LNCaP clone FGC (cell line): Measurements from ENCODE around the gene SDR42E1.
A peak's percentile ranks its signal among the peaks of the same experiment; 100 is the strongest.

ENCODE experiments used
- DNase-seq: peaks from one replicate; pipeline ENCODE4 v3.0.0-alpha.2; 2011; ENCODE audit warnings: low read depth
- H3K4me3 ChIP-seq: 2 replicates; pipeline ENCODE4 v1.5.1; 2011; ENCODE audit warnings: mild to moderate bottlenecking, low read depth, low read length, control low read depth
- TF ChIP-seq, protein P1 (sequence below): IDR thresholded peaks from 2 replicates; pipeline ENCODE4 v1.5.1; 2012; ENCODE audit warnings: mild to moderate bottlenecking; ENCODE audit not compliant: control insufficient read depth, insufficient read depth; ENCODE audit errors: extremely low read depth

SDR42E1 gene

DNA sequence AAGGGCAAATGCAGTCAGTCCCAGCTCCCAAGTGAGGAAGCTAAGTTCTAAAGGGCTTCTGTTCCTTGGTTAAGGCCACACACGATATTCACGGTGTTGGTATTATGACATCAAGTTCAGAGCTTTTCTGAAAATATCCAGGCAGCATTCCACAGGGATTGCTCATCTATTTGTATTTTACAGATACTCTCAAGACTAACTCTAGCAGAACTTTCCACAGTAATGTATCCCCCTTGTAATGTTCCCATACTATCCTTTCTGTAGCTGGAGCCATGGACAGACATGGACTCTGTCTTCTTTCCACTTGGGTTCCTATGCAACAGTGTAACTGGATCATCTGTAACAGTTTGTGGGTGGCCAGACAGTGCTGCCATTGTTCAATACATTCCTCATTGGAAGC, 13.5 kb downstream of the SDR42E1 start:
- no peak overlapping the region for H3K4me3 ChIP-seq
- TF ChIP-seq, protein P1, sequence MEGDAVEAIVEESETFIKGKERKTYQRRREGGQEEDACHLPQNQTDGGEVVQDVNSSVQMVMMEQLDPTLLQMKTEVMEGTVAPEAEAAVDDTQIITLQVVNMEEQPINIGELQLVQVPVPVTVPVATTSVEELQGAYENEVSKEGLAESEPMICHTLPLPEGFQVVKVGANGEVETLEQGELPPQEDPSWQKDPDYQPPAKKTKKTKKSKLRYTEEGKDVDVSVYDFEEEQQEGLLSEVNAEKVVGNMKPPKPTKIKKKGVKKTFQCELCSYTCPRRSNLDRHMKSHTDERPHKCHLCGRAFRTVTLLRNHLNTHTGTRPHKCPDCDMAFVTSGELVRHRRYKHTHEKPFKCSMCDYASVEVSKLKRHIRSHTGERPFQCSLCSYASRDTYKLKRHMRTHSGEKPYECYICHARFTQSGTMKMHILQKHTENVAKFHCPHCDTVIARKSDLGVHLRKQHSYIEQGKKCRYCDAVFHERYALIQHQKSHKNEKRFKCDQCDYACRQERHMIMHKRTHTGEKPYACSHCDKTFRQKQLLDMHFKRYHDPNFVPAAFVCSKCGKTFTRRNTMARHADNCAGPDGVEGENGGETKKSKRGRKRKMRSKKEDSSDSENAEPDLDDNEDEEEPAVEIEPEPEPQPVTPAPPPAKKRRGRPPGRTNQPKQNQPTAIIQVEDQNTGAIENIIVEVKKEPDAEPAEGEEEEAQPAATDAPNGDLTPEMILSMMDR, result no peak
- no peak for DNase-seq

GRCh38 chr16:81996664-81997509, 14.4 kb downstream of the SDR42E1 start:
- no peak for DNase-seq
- H3K4me3 ChIP-seq, result no peak overlapping the region
- TF ChIP-seq, protein P1, result peak; percentile 43

- TF ChIP-seq, protein P1, result no peak
These were observed 15.6 kb downstream of the SDR42E1 start for GRCh38 chr16:81995651-81996050.

GRCh38 chr16:81994485-81994884, 16.8 kb downstream of the SDR42E1 start:
- TF ChIP-seq, protein P1, result 0 out of 2 replicates have a peak, but pooled peaks have one; percentile 7
- H3K4me3 ChIP-seq, result no peak overlapping the region
- no peak for DNase-seq

More at GRCh38 chr16:81995651-81996050, 15.6 kb downstream of the SDR42E1 start:
- H3K4me3 ChIP-seq, result no peak overlapping the region
- no peak for DNase-seq

- TF ChIP-seq, protein P1, result no peak
- DNase-seq, result no peak
- H3K4me3 ChIP-seq, result no peak overlapping the region
These were observed 18.4 kb downstream of the SDR42E1 start for GRCh38 chr16:81992859-81993258.

GRCh38 chr16:81987706-81988105, 23.6 kb downstream of the SDR42E1 start:
- TF ChIP-seq, protein P1, result no peak
- no peak overlapping the region for H3K4me3 ChIP-seq
- DNase-seq, result no peak
